ACHN (cell line): ENCODE measurements around the gene CLEC4M.
"Not testable (repeated sequence)": the region's sequence is repeated elsewhere in the genome, so short reads cannot be mapped to it uniquely, and the experiment has no call there.

ENCODE experiments used
- DNase-seq: peaks from one replicate; pipeline ENCODE4 v3.0.0-alpha.2; 2015
- in situ Hi-C: cut with HindIII; loops from 2 replicates; pipeline ENCODE4 v1.10.0; 2017; ENCODE audit warnings: low sequenced_read_pairs, low pct_ligation_motif_present, low pct_unique_long_range_greater_than_20kb

Gene CLEC4M

DNA sequence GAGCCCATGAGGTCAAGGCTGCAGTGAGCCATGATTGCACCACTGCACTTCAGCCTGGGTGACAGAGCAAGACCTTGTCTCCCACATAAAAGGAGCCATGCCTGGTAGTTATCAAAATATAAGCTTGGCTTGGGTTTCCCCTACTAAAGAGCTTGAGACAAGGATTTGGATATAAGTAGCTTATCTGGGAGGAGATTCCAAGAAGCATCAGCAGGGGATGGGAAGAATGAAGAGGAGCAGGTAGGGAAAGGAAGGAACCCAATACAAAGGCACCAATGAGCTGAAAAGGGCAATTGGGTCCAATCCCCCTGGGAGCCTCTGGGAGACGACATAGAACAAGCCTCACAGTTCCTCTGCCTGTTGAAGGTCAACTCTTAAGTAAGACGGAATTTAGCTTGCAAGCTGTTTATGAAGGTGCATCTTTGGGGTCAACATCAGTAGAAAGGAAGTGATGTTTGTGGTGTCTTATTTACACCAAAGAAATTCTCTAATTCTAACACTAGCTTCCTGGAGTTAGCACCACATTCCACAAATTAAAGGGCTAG is 23.8 kb upstream of the CLEC4M start:
- in situ Hi-C loops: no loop called here
- DNase-seq: no peak

DNA sequence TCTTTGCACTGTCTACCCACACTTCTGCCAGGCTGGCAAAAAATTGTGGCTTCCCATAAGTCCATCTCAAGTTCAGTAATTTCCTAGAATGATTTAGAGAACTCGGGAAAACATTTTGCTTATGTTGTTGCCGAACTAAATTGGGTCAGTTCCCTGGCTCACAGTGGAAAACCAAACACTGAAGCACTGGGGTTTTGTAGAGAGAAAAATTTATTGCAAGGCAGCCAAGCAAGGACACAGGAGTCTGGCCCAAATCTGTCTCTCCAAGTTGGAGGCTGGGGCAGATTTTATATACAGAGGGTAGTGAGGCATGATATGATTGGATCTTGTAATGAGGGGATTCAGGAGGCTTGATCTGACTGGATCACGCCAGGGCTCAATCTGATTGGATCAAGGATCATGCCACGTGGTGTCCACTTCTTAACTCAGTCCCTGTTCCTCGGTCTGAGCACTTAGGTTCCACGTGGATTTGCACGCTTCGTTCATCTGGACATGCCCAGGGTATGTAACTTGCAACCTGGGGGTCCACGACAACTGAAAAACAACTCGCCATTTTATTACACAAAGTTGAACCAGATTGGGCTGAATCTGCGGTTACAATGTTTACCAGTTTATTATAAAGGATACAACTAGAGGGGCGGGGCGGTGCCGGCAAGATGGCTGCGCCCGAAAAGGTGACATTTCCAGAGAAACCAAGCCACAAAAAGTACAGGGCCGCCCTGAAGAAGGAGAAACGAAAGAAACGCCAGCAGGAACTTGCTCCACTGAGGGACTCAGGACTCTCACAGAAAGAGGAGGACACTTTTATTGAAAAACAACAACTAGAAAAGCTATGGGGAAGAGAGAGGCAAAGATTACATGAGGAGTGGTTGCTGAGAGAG is 23.0 kb upstream of the CLEC4M start:
- in situ Hi-C loops: no loop called here
- DNase-seq: no peak

DNA sequence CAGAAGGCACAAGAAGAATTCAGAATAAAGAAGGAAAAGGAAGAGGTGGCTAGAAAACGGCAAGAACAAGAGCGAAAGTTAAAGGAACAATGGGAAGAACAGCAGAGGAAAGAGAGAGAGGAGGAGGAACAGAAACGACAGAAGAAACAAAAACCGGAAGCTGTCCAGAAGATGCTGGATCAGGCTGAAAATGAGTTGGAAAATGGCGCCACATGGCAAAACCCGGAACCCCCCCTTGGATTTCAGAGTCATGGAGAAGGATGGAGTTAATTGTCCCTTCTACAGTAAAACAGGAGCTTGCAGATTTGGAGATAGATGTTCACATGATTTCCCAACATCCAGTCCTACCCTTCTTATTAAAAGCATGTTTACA is 22.4 kb upstream of the CLEC4M start:
- in situ Hi-C loops: no loop called here
- no peak for DNase-seq

DNA sequence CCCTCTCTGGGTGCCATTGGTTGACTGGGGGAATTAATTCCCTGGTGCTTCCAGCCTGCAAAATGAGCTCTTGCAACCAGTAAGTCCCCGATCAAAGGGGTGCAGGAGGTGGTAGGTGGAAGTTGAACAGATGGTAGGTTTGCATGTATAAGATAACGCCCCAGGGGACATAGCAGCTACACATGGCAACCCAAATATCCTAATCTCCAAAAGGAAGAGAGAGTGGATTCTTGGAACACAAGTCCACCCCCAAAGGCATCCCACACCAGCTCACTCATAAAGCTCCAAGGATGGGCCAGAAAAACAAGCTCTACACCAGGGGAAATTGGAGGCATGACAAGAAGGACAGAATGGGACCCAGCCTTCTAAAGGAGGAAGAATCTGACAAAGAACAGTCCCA is 20.5 kb upstream of the CLEC4M start:
- in situ Hi-C loops: no loop called here
- no peak for DNase-seq

DNA sequence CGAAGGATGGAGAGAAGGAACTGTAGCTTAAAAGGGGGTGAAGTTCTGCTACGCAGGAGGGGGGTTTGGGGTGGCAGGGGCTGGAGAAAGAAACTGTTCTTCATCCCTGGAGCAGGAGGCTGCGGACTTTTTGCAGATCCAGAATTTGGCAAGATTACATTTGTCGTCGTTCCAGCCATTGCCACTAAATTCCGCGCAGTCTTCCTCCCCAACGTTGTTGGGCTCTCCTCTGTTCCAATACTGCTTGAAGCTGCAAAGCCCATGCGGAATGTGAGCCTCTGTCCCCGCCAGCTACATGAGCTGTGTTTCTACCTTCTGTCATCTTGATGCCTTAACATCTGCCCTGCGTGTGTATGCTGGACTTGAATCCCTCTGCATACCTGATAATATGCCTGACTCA is 20.1 kb upstream of the CLEC4M start:
- DNase-seq: no peak
- in situ Hi-C loops: no loop called here

DNA sequence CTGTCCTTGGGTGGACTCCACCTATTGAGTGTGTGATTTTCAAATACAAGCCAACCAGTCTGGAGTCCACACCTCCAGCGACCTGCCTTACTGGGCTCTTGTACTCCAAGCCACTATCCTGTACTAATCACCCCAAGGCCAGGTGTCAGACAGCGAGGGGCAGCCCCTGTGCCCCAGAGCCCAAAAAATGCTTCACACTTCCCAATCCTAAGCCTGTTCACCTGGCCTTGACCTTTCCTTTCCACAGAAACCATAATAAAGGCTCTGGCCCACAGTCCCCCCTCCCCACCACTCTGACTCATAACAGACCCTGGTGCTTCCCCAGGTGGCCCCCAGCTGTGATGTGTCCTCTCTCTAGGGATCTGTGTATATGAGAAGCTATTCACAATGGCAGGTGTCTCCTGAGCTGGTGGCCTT is 19.6 kb upstream of the CLEC4M start:
- in situ Hi-C loops: no loop called here

DNA sequence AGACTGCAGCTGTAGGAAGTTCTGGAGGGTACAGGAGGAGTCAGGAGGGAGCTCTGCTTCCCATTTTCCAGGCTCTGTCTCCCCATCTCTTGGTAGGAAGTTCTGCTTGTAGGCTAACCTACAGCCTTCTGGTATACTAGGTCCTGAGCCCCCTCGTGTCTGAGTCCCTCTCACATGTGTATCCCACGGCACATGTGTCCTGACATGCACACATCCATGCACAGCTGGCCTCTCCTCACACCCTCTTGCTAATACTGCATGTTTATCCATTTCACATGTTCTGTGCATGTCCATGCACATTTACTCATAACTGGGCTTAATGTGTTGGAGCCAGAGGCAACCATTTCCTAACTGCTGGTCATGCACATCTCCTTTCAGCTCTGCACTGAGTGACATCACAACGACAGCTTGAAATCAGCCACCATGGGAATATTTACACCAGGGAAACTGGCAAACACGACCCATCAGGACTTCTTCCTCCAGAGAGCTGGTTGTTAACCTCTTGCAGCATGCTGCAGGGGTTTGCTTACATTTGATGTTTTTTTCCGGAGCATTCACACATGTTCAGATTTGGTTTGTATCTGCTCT is 18.8 kb upstream of the CLEC4M start:
- no peak for DNase-seq
- in situ Hi-C loops: no loop called here

More for the DNA sequence above, 19.6 kb upstream of the CLEC4M start:
- no peak for DNase-seq

DNA sequence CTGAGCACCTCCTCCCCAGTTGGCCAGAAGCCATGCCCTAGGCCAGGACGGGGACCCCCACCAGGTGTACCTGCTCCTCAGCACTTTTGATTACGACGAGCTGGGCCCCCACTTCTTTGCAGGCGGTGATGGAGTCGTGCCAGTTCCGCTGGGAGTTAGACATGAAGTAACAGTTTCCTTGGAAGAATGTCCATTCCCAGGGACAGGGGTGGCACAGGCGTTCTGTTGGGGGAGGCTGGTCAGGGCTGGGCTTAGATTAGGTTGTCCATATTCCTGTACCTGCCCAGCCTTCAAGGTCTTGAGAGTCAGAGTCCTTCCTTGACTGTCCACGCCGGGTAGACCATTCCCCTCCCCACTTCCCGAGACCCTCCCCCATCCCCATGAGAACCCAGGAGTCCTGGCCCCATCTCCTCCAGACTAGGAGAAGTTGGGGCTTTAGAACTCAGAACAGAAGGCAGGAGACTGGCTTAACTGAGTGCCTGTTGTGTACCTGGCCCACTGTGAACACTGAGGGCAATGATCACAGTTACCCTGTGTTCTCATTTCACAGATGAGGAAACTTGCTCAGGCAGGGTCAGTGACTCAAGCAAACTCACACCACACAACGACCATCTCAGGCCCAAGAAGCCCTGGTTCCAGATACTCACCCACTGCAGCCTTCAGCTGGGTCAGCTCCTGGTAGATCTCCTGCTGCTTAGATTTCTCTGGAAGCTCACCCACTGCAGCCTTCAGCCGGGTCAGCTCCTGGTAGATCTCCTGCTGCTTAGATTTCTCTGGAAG is 18.0 kb upstream of the CLEC4M start:
- in situ Hi-C loops: no loop called here
- no peak for DNase-seq

DNA sequence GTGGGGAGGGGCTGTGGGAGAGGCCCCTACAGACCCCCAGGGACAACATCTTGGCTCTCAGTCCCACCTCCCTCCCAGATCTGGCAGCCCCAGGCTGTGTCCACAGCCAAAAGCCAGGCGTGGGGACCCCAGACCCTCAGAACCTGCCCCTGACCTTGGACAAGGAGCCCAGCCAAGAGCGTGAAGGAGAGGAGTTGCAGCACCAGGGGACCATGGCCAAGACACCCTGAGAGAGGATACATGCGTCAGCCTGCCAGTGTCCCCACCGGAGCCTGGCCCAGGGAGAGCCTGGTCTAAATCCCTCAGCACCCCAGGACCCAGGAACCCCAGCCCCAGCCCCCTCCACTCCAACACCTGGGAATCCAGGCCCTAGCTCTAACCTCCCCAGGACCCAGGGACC is 16.7 kb upstream of the CLEC4M start:
- in situ Hi-C loops, DNase-seq: not testable (repeated sequence)

DNA sequence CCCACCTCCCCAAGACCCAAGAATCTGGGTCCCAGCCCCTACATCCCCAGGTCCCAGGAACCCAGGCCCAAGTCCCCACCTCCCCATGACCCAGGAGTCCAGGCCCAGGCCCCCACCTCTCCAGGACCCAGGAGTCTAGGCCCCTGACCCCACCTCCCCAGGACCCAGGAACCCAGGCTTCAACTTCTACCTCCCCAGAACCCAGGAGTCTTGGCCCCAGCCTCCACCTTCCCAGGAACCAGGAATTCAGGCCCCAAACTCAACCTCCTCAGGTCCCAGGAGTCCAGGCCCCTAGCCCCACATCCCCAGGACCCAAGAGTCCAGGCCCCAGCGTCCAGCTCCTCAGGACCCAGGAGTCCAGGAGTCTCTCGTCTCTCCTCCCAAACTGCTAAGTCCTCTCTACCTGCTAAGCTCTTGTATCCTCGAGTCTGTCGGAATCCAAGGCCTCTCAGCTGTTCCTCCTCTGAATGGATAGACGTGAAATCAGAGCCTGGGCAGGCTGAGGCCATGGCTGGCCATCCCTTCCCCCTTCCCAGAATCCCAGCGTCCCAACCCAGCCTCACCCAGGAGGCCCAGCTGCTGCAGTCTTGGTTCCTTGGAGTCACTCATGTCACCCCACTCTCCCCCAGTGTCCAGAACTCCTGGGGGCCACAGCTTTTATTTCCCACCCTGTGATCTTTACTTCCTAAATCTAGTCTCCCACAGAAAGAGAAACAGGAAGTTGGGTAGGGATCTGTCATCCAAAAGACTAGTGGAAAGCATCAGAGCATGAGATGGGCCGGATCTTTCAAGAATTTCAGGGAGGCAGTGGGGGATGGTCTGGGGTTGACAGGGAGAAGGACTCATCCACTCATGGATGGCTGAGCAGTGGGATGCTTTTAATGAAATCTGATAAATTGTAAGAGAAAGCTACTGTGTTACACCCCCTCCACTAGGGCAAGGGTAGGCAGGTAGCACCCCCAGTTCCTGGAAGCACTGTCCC is 15.8 kb upstream of the CLEC4M start, which contains the start of gene CD209:
CD209 (minus strand) TSS at position 632 of the 982 bp plus-strand sequence; CDS start at position 609, 23 bp downstream.
- no peak for DNase-seq

DNA sequence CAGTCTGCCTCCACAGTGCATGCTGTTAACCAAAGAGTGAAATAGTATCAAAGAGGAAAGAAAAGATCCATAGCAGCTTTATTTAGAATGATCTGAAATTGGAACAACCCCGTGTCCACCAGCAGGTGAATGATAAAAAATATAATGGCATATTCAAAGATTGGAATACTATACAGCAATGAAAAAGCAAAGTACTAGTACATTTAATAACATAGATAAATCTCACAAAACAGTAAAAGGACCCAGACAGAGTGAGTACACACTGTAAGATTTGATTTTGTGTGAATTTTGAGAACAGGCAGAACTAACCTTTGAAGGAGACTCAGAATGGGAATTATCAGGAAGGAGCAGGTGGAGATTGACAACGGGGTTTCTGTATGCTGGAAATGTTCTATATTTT is 14.9 kb upstream of the CLEC4M start:
- in situ Hi-C loops: no loop called here

More for the DNA sequence above, 15.8 kb upstream of the CLEC4M start, which contains the start of gene CD209:
- in situ Hi-C loops: no loop called here

DNA sequence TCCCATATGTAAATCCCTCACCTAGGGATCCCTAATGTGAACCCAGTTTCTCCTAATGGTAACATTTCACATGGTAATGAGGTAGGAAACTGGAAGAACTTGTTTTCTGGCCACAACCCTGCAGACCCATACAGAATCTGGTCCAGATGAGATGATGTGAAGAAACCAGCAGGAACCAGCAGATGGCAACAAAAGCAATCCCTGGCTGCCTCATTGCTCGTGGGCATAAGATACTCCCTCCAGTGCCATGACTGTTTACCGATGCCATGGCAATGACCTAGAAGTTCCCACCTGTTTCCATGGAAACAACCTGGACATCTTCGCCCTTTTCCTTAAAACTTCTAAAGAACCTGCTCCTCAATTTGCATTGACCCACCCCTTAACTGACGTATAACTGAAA is 14.3 kb upstream of the CLEC4M start:
- in situ Hi-C loops: no loop called here
- DNase-seq: no peak

More for the DNA sequence above, 14.9 kb upstream of the CLEC4M start:
- no peak for DNase-seq

DNA sequence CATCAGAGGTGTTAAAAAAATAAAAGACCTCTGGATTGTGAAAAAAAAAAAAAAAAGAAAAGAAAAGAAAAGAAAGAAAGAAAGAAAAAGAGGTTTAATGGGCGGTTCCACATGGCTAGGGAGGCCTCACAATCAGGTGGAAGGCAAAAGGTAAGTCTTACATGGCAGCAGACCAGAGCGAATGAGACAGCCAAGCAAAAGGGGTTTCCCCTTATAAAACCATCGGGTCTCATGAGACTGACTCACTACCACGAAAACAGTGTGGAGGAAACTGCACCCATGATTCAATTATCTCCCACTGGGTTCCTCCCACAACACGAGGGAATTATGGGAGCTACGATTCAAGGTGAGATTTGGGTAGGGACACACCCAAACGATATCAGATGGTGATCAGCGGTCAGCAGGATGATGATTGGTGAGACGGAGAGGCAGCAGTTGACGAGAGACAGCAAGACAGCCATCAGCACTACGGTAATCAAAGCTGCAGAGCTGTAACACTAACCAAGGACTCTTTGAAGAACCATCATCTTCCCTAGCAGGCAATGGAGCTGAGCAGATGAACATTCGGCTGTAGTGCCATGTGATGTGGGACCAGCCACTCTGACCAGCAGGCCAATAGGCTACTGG is 11.8 kb upstream of the CLEC4M start:
- no peak for DNase-seq
- in situ Hi-C loops: no loop called here

DNA sequence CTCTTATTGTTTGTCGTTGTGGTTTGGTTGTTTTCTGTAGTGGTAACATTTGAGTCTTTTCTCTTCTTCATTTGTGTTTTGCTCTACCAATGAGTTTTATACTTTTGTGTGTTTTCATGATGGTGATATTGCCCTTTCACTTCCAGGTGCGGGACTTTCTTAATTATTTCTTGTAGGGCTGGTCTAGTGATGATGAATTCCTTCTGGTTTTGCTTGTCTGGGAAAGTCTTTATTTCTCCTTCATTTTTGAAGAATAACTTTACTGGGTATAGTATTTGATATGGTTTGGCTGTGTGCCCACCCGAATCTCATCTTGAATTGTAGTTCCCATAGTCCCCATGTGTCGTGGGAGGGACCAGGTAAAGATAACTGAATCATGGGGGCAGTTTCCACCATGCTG is 6.8 kb upstream of the CLEC4M start:
- in situ Hi-C loops: no loop called here
- no peak for DNase-seq

DNA sequence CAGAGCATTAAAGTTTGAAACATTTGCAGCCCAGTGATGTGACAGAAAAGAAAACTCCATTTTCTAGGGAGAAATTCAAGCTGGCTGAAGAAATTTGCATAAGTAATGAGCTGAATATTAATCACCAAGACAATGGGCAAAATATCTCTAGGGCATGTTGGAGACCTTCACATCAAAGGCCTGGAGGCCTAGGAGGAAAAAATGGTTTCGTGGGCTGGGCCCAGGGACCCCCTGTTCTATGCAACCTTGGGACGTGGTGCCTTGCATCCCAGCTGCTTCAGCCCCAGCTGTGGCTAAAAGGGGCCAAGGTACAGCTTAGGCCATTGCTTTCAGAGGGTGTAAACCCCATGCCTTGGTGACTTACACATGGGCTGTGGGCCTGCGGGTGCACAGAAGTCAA is 5.7 kb upstream of the CLEC4M start:
- no peak for DNase-seq
- in situ Hi-C loops: no loop called here

DNA sequence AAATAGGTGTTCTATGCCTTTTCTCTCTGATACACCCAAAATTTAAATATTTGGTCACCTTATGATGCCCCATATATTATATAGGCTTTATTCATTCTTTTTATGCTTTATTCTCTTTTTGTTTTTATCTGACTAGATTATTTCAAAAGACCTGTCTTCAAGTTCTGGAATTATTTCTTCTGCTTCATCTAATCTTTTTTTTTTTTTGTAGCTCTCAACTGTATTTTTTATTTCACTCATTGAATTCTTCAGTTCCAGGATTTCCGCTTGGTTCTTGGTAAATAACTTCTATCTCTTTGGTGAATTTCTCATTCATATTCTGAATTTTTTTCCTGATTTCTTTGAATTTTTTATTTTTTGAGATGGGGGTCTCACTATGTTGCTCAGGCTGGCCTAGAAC is 3.9 kb upstream of the CLEC4M start:
- in situ Hi-C loops: no loop called here
- no peak for DNase-seq

DNA sequence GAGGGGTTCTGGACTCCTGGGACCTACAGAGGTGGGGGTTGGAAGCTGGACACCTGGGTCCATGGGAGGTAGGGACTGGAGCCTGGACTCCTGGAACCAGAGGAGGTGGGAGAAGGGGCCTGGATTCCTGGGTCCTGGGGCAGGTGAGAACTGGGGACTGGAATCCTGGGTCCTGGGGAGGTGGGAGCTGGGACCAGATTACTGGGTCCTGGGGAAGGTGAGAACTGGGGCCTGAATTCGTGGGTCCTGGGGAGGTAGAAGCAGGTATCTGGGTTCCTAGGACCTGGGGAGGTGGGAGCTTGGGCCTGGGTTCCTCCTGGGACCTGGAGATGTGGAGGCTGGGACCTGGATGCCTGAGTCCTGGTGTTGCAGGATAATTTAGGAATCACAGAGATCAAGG is 653 bp downstream of the CLEC4M start:
- in situ Hi-C loops: no loop called here
- DNase-seq: no peak

DNA sequence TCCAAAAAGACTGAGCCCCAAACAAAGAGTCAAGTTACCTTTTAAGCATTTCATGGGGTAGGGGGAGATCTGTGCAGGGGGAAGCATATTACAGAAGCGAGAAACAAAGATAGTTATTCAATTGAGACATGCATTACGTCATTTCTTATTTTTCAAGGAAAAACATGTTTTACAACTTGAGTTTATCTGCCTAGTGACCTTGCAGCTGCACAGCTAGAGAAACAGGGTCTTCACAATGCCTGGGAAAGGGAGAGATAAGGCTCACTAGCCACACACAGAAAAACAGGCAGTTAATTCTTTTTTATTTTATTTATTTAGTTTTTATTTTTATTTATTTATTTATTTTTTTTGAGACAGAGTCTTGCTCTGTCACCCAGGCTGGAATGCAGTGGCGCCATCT is 1.1 kb downstream of the CLEC4M start:
- DNase-seq, in situ Hi-C loops: not testable (repeated sequence)
